Hepatocyte (in vitro differentiated cells): ENCODE measurements around the gene TBCEL.

ENCODE experiments used
- CTCF ChIP-seq: fragments of 200-600 bp; sonication (generic); IDR thresholded peaks from 2 replicates; pipeline ENCODE4 v1.5.1; 2016; ENCODE audit warnings: antibody characterized with exemption, mild to moderate bottlenecking; ENCODE audit not compliant: poor library complexity
- EZH2 ChIP-seq: fragments of 200-600 bp; sonication (generic); IDR thresholded peaks from 2 replicates; pipeline ENCODE4 v1.6.1; 2016; ENCODE audit warnings: antibody characterized with exemption, mild to moderate bottlenecking, borderline replicate concordance
- EZH2phosphoT487 ChIP-seq: fragments of 200-600 bp; sonication (generic); IDR thresholded peaks from one replicate; pipeline ENCODE4 v1.6.1; 2018; ENCODE audit warnings: antibody characterized with exemption, mild to moderate bottlenecking, low read depth, moderate library complexity; ENCODE audit not compliant: unreplicated experiment, severe bottlenecking

- no peak for TF ChIP-seq CTCF
- TF ChIP-seq EZH2, result no peak
- no peak for TF ChIP-seq EZH2phosphoT487
Observed at GRCh38 chr11:121099885-121100284, 76.0 kb downstream of the TBCEL start.
